Measurements from ENCODE around the gene CALM1. TPM values are rescaled to one million over a fixed set of nuclear protein-coding genes. Genes with fewer than 3 reads are reported as not detected.

The CALM1 gene
- polyA plus RNA-seq (ENCODE audit: insufficient read length): 386 TPM
- long read RNA-seq, donor 1, full-length matches to known transcripts: 529 of 792 reads
- long read RNA-seq, donor 1, partial matches to known transcripts: 251 of 792 reads
- long read RNA-seq, donor 1, other reads (novel, unspliced or antisense): 12 of 792 reads
- long read RNA-seq, donor 2, full-length matches to known transcripts: 333 of 504 reads
- long read RNA-seq, donor 2, partial matches to known transcripts: 171 of 504 reads
- long read RNA-seq, donor 2, other reads (novel, unspliced or antisense): 0 of 504 reads
- long read RNA-seq, donor 3, full-length matches to known transcripts: 388 of 627 reads
- long read RNA-seq, donor 3, partial matches to known transcripts: 233 of 627 reads
- long read RNA-seq, donor 3, other reads (novel, unspliced or antisense): 6 of 627 reads
- long read RNA-seq, donor 4, full-length matches to known transcripts: 56 of 102 reads
- long read RNA-seq, donor 4, partial matches to known transcripts: 46 of 102 reads
- long read RNA-seq, donor 4, other reads (novel, unspliced or antisense): 0 of 102 reads
- long read RNA-seq, donor 5, full-length matches to known transcripts: 589 of 884 reads
- long read RNA-seq, donor 5, partial matches to known transcripts: 290 of 884 reads
- long read RNA-seq, donor 5, other reads (novel, unspliced or antisense): 5 of 884 reads
- long read RNA-seq, donor 6, full-length matches to known transcripts: 430 of 721 reads
- long read RNA-seq, donor 6, partial matches to known transcripts: 283 of 721 reads
- long read RNA-seq, donor 6, other reads (novel, unspliced or antisense): 8 of 721 reads
- long read RNA-seq, donor 7, full-length matches to known transcripts: 467 of 738 reads
- long read RNA-seq, donor 7, partial matches to known transcripts: 264 of 738 reads
- long read RNA-seq, donor 7, other reads (novel, unspliced or antisense): 7 of 738 reads
- long read RNA-seq, donor 8, full-length matches to known transcripts: 170 of 234 reads
- long read RNA-seq, donor 8, partial matches to known transcripts: 64 of 234 reads
- long read RNA-seq, donor 8, other reads (novel, unspliced or antisense): 0 of 234 reads

- DNase-seq: peak; percentile 89
These were observed at the start of gene CALM1 for GRCh38 chr14:90396341-90397339. TSS of gene CALM1 (plus strand) at chr14:90397029. CDS start at chr14:90397231, 202 bp downstream.

DNA sequence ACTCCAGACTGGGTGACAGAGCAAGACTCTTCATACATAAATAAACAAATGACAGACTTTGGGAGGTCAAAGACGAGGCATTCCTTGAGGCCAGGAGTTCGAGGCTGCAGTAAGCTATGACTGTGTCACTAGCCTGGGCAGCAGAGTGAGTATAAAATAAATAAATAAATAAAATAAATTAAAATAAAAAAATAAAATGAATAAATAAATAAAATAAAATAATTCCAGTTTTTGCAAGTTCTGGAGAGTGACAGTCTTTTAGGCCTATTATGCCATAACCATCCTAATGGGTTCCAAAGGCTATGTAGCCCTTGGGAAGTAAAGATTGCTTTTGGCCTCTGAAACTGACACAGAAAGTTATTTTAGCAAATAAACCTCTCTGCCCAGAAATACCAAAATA lies 48.6 kb upstream of the CALM1 start:
- no peak for DNase-seq

GRCh38 chr14:90349739-90350138 lies 47.1 kb upstream of the CALM1 start:
- DNase-seq: no peak

DNA sequence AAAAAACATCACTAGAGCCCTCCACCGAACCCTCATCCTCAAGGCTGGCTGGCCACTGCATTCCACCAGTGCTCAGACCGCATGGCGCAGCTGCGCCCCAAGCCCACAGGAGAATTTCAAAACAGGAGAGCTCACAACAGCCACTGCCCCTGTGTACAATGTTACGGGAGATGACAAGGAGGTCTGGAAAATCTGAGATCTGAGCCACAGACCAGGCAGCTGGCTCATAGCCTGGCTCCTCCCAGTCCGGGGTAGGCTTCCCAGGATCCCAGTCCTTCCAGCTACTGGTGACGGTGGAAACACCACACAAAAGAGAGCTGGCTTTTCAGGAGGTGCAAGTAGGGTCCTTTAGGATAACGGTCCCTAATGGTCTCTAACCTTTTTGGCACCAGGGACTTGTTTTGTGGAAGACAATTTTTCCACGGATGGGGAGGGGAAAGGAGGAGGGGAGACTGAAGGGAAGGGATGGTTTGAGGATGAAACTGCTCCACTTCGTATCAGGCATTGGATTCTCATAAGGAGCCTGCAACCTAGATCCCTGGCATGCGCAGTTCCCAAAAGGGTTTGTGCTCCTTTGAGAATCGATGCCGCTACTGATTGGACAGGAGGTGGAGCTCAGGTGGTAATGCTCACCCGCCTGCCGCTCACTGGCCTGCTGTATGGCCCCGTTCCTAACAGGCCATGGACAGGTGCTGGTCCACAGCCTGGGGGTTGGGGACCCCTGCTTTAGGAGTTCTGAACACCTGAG lies 42.1 kb upstream of the CALM1 start:
- DNase-seq: no peak

DNA sequence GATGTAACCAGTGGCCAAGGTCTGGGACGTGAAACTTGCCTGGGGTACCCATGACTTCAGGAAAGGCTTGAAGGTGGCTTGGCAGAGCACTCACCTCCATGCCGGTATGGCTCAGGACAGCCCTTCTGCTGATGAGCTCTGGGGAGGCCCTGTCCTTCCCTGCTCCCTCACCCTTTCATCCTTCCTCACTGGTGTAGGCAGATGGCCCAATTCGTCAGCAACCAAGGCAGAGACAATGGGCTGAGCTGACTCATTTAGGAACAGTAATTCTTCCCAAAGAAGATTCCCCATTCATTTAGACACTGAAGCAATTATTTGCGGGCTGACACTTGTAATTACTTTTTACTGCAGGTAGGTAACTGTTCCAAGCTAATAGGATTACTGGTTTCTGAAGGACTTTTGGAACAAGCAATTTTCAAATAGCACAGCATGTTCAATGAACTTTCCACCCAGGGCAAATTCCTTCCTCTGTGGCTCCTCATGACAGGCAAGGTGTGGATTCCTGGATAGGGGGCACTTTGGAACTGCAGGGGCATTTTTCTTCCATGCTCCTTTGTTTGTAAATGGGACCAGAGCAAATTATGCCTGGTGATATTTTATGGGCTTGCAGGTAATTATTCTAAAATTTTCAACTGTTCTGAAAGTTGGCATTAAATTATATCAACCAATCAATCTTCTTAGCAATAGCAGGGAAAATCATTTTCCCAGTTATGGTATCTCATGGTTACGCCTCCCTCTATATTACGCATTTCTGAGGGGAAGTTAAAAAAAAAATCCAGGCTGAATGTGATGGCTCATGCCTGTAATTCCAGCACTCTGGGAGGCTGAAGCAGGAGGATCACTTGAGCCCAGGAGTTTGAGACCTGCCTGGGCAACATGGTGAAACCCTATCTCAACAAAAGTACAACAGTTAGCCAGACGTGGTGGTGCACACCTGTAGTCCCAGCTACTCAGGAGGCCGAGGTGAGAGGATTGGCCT lies 41.0 kb upstream of the CALM1 start:
- no peak for DNase-seq

- DNase-seq: no peak
These were observed 39.9 kb upstream of the CALM1 start for GRCh38 chr14:90356925-90357324.

DNA sequence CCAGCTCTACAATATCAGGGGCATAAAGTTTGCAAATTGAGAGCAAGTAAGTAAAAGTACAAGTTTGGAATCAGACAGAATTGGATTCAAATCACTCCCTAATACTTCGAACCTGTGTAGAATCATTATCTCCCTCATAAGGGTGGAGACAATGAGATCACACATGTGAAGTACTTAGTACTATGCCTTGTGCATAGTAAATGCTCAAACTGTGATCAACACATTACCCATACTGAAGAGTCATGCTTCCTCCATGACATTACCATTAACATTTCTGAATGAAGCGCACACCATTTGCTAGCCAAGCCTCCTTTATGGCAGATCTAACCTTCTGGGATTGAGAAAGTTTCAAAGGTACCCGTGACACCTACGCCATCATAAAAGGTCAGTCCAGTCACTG lies 38.5 kb upstream of the CALM1 start:
- no peak for DNase-seq

- DNase-seq: no peak
These were observed 34.8 kb upstream of the CALM1 start for GRCh38 chr14:90361865-90362557.

GRCh38 chr14:90362558-90362896 lies 34.3 kb upstream of the CALM1 start:
- DNase-seq: no peak

- no peak for DNase-seq
These were observed 27.7 kb upstream of the CALM1 start for GRCh38 chr14:90368946-90369721.

DNA sequence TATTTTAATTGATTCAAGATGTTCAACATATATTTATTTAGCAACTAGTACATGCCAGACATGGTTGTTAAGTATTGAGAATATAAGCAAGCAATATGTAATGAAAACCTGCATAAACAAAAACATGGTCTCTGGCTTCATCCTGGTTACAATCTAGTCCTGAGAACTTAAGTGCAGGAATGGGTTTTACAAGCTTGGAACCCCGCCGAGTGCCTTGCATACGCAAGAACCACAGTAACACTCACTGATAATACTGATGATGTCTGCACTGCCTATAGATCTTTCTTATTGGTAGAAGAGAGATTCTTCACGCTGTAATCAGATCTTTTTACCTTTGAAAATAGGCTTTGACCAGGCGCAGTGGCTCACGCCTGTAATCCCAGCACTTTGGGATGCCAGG lies 22.9 kb upstream of the CALM1 start:
- no peak for DNase-seq

DNA sequence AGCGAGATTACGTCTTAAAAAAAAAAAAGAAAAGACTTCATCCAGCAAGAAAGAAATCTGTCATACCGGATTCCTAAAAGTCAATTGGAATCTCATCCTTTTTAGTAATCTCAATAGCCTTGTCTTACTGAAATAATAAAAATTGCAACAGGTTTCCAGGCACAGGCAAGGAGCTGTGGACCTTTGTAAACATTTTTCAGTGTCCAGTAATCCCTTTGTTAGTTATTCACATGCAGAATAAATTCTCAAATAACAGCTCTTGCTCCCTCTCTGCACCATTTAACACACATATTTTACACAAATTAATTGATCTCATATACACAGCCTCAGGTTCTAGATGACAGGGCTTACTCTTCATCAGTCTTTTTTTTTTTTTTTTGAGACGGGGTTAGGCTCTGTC lies 22.0 kb upstream of the CALM1 start:
- DNase-seq: no peak

DNA sequence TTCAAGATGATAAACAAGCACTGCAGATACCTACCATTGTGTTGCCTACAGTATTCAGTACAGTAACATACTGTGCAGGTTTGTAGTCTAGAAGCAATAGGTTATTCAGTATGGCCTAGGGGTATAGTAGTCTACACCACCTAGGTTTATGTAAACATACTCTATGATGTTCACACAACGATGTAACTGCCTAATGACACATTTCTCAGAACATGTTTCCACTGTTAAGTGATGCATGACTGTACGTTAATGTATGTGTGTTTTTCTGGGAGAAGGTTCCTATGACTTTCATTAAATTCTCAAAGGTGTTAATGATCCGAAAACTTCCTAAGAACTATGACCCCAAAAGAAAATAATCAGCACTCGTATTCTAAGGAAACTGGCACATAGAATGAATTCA lies 20.9 kb upstream of the CALM1 start:
- DNase-seq: no peak

- DNase-seq: no peak
These were observed 18.6 kb upstream of the CALM1 start for GRCh38 chr14:90378249-90378648.

DNA sequence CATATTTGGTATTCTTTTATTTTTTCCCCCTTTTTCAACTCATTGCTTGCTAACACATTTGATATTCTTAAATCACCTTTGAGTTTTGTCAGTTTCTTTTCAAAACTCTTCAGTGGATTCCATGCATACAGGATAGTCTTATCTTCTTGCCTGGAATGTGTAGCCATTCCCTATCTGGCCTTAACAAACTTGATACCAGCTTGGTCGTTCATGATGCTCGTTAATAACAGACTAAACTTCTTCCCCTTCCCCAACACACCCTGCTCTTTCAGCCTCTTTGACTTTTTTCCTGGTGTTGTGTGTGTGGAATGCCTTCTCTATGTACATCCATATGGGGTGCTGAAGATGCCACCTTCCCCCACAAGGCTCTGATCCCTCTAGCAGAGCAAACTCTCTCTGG lies 17.7 kb upstream of the CALM1 start:
- DNase-seq: no peak

DNA sequence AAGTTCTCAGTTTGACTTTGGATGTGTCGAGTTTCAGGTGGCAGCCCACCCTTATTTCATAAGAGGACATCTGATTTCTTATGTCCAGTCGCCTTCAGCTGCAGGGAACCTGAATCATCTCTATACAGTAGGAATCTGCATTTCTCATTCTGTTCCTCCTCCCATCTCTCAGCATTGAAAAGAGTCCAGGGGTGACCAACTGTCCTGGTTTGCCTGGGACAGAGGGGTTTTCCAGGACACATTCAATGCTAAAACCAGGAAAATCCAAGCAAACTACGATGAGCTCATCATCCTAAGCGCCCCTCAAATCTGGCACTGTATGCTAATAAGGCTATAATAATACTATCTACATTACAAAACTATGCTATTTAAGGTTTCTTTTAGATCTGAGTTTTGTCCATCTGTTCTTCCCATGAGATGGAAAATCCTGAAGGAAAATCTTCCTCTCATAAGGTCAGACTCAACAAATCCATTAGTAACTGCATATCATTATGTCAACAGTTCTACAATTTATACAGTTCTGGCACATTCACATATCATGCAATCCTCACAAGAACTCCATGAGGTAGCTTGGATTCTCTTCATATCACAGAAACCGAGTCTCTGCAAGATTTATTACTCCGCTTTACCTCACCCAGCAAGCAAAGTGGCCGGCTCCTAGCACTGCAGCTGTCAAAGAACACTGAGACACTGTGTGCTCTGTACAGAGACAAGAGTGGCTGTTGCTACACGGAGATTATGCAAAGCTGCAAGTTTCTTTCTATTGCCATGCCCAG lies 15.6 kb upstream of the CALM1 start:
- DNase-seq: peak; percentile 14

DNA sequence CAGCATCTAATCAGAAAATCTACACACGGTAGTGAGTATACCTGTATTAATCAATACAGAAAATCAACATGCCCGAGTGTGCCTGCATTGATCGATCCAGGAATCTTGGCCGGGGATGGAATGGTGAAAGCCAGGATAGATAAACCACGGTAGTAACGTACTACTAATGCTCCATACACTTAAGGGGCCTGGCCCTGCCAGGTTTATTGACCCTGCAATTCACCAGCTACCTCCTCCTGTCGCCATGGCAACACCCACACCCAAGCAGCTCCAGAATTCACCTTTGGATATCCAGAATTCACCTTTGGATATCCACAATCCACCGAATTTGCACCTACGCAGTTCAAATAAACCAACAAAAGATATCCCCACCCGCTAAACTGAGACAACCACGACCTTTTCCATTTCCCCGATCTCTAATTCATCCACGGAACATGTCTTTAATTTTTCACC lies 14.8 kb upstream of the CALM1 start:
- DNase-seq: no peak
